ENCODE data around the gene TOP3B. TPM values are rescaled to one million over a fixed set of nuclear protein-coding genes. Genes with fewer than 3 reads are reported as not detected.

Gene TOP3B
- total and polyA plus RNA-seq, 9 of the 15 experiments (the other 6 are each of a cell fraction or from before 2014, with no cell fraction given): 3.0 to 188 (median 112) TPM

DNA sequence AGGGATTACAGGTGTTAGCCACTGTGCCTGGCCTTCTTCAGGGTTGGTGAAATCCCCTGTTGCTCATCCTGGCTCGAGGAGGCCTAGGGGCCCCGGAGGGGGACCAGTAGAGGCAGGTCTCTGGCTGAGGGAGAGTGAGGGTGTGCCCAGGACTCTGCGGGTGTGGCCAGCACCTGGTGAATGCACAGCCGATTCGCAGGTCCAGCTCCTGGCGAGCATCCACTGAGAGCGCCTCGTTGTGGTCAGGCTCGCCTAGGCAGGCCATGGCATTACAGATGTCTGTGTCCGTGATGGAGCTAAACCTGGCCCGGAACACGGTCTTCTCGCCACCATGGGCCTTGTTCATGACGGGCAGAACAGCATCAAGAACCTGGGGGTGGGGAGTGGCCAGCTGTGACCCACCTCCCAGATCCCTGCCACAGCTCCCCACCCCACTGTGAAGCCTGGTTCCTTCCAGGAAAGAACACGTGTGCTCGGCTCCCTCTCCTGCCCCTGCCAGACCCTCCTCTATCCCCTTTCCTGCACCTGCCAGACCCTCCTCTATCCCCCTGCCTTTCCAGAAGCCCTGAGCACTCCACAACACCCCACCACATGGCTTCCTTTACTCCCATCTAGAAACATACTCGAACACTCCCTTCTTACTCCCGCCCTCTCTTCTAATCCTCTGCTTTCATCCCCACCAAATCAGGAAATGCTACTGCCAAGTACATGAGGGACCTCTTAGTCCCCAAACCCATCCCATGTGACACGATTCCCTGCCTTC lies 12.4 kb downstream of the TOP3B start (continued):
- peak; percentile 54; the same call in 1 of the 2 replicates for TF ChIP-seq TFAP4 (CRISPR knock-in tag; IDR thresholded peaks at IDR 0.05; ENCODE audit: borderline replicate concordance)
- peak; percentile 28 for TF ChIP-seq WHSC1 (IDR thresholded peaks at IDR 0.05; ENCODE audit: low read length)
- TF ChIP-seq ZNF253 (CRISPR knock-in tag; conservative IDR thresholded peaks at IDR 0.05): no peak
- TF ChIP-seq RAD51 (IDR thresholded peaks at IDR 0.05; ENCODE audit: borderline replicate concordance, low read depth): no peak
- TF ChIP-seq, protein P1, sequence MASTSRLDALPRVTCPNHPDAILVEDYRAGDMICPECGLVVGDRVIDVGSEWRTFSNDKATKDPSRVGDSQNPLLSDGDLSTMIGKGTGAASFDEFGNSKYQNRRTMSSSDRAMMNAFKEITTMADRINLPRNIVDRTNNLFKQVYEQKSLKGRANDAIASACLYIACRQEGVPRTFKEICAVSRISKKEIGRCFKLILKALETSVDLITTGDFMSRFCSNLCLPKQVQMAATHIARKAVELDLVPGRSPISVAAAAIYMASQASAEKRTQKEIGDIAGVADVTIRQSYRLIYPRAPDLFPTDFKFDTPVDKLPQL (IDR thresholded peaks at IDR 0.05; ENCODE audit: extremely low read depth, insufficient read length): no peak
- TF ChIP-seq SMAD3 (CRISPR knock-in tag; conservative IDR thresholded peaks at IDR 0.05): no peak
- no peak for TF ChIP-seq CBX1 (IDR thresholded peaks at IDR 0.05; ENCODE audit: low read depth)
- no peak for TF ChIP-seq RNF2 (IDR thresholded peaks at IDR 0.05)
- TF ChIP-seq PHF8 (IDR thresholded peaks at IDR 0.05; ENCODE audit: borderline replicate concordance, low read length): no peak
- no peak for TF ChIP-seq SPI1 (IDR thresholded peaks at IDR 0.05; ENCODE audit: borderline replicate concordance, low read depth, low read length)
- no peak for TF ChIP-seq ZKSCAN8 (CRISPR knock-in tag; IDR thresholded peaks at IDR 0.05)
- TF ChIP-seq THRB (CRISPR knock-in tag; conservative IDR thresholded peaks at IDR 0.05): peak; percentile 98
- TF ChIP-seq SAFB2 (IDR thresholded peaks at IDR 0.05; ENCODE audit: borderline replicate concordance, low read depth, low read length, severe bottlenecking): no peak
- TF ChIP-seq CC2D1A (IDR thresholded peaks at IDR 0.05): no peak
- no peak for TF ChIP-seq TCF7 (IDR thresholded peaks at IDR 0.05; ENCODE audit: borderline replicate concordance)
- TF ChIP-seq FUS (optimal IDR thresholded peaks at IDR 0.05; ENCODE audit: low read depth, low read length): no peak
- TF ChIP-seq DDX20 (tag; IDR thresholded peaks at IDR 0.05; ENCODE audit: low read depth): no peak
- TF ChIP-seq MLX (CRISPR knock-in tag; conservative IDR thresholded peaks at IDR 0.05): peak in 1 of 2 experiments; percentile 68; a peak in 1 of 4 replicates
- TF ChIP-seq, protein P2, sequence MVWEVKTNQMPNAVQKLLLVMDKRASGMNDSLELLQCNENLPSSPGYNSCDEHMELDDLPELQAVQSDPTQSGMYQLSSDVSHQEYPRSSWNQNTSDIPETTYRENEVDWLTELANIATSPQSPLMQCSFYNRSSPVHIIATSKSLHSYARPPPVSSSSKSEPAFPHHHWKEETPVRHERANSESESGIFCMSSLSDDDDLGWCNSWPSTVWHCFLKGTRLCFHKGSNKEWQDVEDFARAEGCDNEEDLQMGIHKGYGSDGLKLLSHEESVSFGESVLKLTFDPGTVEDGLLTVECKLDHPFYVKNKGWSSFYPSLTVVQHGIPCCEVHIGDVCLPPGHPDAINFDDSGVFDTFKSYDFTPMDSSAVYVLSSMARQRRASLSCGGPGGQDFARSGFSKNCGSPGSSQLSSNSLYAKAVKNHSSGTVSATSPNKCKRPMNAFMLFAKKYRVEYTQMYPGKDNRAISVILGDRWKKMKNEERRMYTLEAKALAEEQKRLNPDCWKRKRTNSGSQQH (CRISPR knock-in tag; IDR thresholded peaks at IDR 0.05): peak; percentile 96
